Non-pigmented ciliary epithelial cell (primary cell): ENCODE measurements around the gene NAIF1.
"Not testable (repeated sequence)": the region's sequence is repeated elsewhere in the genome, so short reads cannot be mapped to it uniquely, and the experiment has no call there.

Experiments
- DNase-seq: peaks from one replicate; pipeline ENCODE4 v3.0.0-alpha.2; 2010; ENCODE audit warnings: low read depth

Gene NAIF1

GRCh38 chr9:128085943-128086342, 18.8 kb upstream of the NAIF1 start:
- DNase-seq: no peak

GRCh38 chr9:128084746-128085145, 17.6 kb upstream of the NAIF1 start:
- DNase-seq: no peak

- DNase-seq: no peak
Observed at GRCh38 chr9:128082151-128082550, 15.0 kb upstream of the NAIF1 start.

GRCh38 chr9:128081056-128081455, 13.9 kb upstream of the NAIF1 start:
- DNase-seq: no peak

GRCh38 chr9:128080206-128080605, 13.1 kb upstream of the NAIF1 start:
- no peak for DNase-seq

- no peak for DNase-seq
Observed at GRCh38 chr9:128078504-128079434, 11.6 kb upstream of the NAIF1 start.

GRCh38 chr9:128077847-128078503, 10.9 kb upstream of the NAIF1 start:
- DNase-seq: no peak

GRCh38 chr9:128073253-128073886, 6.2 kb upstream of the NAIF1 start:
- DNase-seq: no peak

DNA sequence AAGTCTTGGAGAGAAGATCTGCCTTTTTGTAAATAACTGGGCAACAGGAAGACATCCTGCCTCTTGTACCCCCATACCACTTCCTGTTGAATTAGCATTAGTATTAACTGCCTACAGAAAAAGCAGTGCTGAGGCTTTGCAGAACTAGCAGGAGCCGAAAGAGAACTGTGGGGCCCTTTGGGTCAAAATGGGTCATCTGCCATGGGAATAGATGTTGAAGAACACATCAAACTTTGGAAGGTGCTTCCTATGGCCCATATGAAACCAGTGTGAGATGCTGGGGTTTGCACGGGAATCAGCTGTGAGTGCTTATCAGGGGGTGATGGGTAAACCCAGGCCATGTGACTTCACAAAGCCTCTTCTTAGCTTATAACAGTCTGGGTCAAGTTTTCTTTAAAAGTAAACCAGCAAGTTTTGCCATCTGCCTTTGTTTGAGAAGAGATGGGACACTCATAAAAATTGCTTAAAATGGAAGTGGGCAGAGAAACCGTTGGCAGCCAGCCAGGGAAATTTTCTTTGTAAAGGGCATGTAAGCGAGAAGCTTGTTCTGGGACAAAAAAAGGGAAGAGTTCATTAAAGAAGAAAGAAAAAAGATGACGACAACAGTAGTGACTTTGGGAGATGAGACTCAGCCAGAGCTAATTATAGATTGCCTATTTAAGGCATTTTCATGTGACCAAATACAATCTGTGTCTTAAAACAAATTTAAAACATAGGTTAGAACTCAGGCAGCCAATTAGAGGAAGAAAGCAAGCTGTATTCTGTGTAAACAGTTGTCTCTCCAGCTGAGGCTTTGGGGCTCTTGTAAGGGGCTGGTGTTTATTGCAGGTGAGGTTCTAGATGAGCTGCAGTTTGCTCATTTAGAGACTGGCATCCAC, 5.3 kb upstream of the NAIF1 start:
- no peak for DNase-seq

GRCh38 chr9:128071475-128071874, 4.4 kb upstream of the NAIF1 start:
- DNase-seq: not testable (repeated sequence)

GRCh38 chr9:128070874-128071273, 3.8 kb upstream of the NAIF1 start:
- no peak for DNase-seq

- DNase-seq: no peak
Observed at GRCh38 chr9:128068386-128069205, 1.5 kb upstream of the NAIF1 start.

GRCh38 chr9:128067645-128068385, 695 bp upstream of the NAIF1 start, which contains the start of gene SLC25A25:
Gene SLC25A25 (plus strand): TSS chr9:128068232. CDS start chr9:128068320, 88 bp downstream.
- peak; percentile 95 for DNase-seq

GRCh38 chr9:128065907-128066712, 1.0 kb downstream of the NAIF1 start:
- no peak for DNase-seq

GRCh38 chr9:128062846-128063831, 4.0 kb downstream of the NAIF1 start:
- DNase-seq: no peak

GRCh38 chr9:128062279-128062678, 4.8 kb downstream of the NAIF1 start:
- no peak for DNase-seq

- no peak for DNase-seq
Observed at GRCh38 chr9:128061275-128061960, 5.7 kb downstream of the NAIF1 start.
